Liver (tissue), 9 donors: ENCODE results near the gene EXOSC2. TPM values are rescaled to one million over a fixed set of nuclear protein-coding genes. Genes with fewer than 3 reads are reported as not detected.

ENCODE experiments used
- DNase-seq: peaks from one replicate; pipeline ENCODE4 v3.0.0-alpha.2; 2017; ENCODE audit warnings: low spot score
- H3K27ac ChIP-seq, 2 donors: one replicate each; pipeline ENCODE4 v1.7.0; 2013; ENCODE audit warnings: inconsistent platforms in 2 of 2, low read length in 2 of 2, control low read depth in 1 of 2, low read depth in 1 of 2, mild to moderate bottlenecking in 1 of 2
- H3K27me3 ChIP-seq, 4 donors: one replicate each; pipeline versions ENCODE4 v1.6.1 to v1.7.0; 2013; ENCODE audit warnings: low read length in 3 of 4, inconsistent platforms in 1 of 4, mild to moderate bottlenecking in 1 of 4, moderate library complexity in 1 of 4; ENCODE audit not compliant: control insufficient read depth in 4 of 4, insufficient read depth in 4 of 4
- H3K36me3 ChIP-seq, 4 donors: one replicate each; pipeline versions ENCODE4 v1.6.1 to v1.7.0; 2013; ENCODE audit warnings: low read length in 3 of 4, mild to moderate bottlenecking in 3 of 4, low read depth in 1 of 4, moderate library complexity in 1 of 4; ENCODE audit not compliant: control insufficient read depth in 4 of 4, insufficient read depth in 3 of 4
- H3K4me1 ChIP-seq, 4 donors: one replicate each; pipeline versions ENCODE4 v1.6.1 to v1.7.0; 2013; ENCODE audit warnings: low read length in 3 of 4, mild to moderate bottlenecking in 3 of 4, moderate library complexity in 1 of 4; ENCODE audit not compliant: control insufficient read depth in 4 of 4, insufficient read depth in 4 of 4
- H3K4me3 ChIP-seq, 3 donors: one replicate each; pipeline versions ENCODE4 v1.6.1 to v1.7.0; 2013; ENCODE audit warnings: low read length in 3 of 3, control low read depth in 1 of 3, low read depth in 1 of 3, mild to moderate bottlenecking in 1 of 3
- H3K9ac ChIP-seq, 2 donors: one replicate each; pipeline ENCODE4 v1.7.0; 2013; ENCODE audit warnings: low read length in 2 of 2, mild to moderate bottlenecking in 2 of 2, moderate library complexity in 2 of 2, control low read depth in 1 of 2, low read depth in 1 of 2
- H3K9me3 ChIP-seq, 4 donors: one replicate each; pipeline versions ENCODE4 v1.6.1 to v1.7.0; 2013; ENCODE audit warnings: low read length in 3 of 4; ENCODE audit not compliant: control insufficient read depth in 4 of 4
- EGR1 ChIP-seq, 2 donors: IDR thresholded peaks; 2 replicates each; pipeline ENCODE4 v1.6.1; 2016 to 2018; ENCODE audit warnings: antibody characterized with exemption in 2 of 2, low read depth in 2 of 2
- FOXA1 ChIP-seq: IDR thresholded peaks from 2 replicates; pipeline ENCODE4 v1.6.1; 2016; ENCODE audit warnings: antibody characterized with exemption
- FOXA2 ChIP-seq: IDR thresholded peaks from 2 replicates; pipeline ENCODE4 v1.6.1; 2016; ENCODE audit warnings: antibody characterized with exemption
- GABPA ChIP-seq, 2 donors: IDR thresholded peaks in 1 of 2; conservative IDR thresholded peaks in 1 of 2; 2 replicates each; pipeline ENCODE4 v1.6.1; 2016; ENCODE audit warnings: antibody characterized with exemption in 2 of 2, mild to moderate bottlenecking in 1 of 2, moderate library complexity in 1 of 2
- JUND ChIP-seq, 2 donors: IDR thresholded peaks; 2 replicates each; pipeline ENCODE4 v1.6.1; 2016; ENCODE audit warnings: antibody characterized with exemption in 2 of 2
- RAD21 ChIP-seq, 2 donors: IDR thresholded peaks; 2 replicates each; pipeline ENCODE4 v1.6.1; 2016; ENCODE audit warnings: antibody characterized with exemption in 2 of 2, mild to moderate bottlenecking in 2 of 2
- RXRA ChIP-seq, 2 donors: IDR thresholded peaks; 2 replicates each; pipeline ENCODE4 v1.6.1; 2017 to 2018; ENCODE audit warnings: antibody characterized with exemption in 2 of 2, mild to moderate bottlenecking in 1 of 2
- SP1 ChIP-seq: IDR thresholded peaks from 2 replicates; pipeline ENCODE4 v1.6.1; 2018; ENCODE audit warnings: antibody characterized with exemption, mild to moderate bottlenecking
- TAF1 ChIP-seq: conservative IDR thresholded peaks from 2 replicates; pipeline ENCODE4 v1.6.1; 2016; ENCODE audit warnings: antibody characterized with exemption, mild to moderate bottlenecking
- ZBTB33 ChIP-seq: IDR thresholded peaks from 2 replicates; pipeline ENCODE4 v1.6.1; 2016; ENCODE audit warnings: antibody characterized with exemption
- WGBS: extraction: QIAGEN DNeasy Blood & Tissue Kit; methylation state at CpG from one replicate; pipeline ENCODE4 v1.1.7; 2013; 5-methylcytosine and 5-hydroxymethylcytosine counted together
- polyA plus RNA-seq, 2 donors: library from polyadenylated mRNA; stranded (reverse) in 1 of 2; unstranded in 1 of 2; fragments of 200-250 nt in 1 of 2; fragments of >200 nt in 1 of 2; fragmentation: Nextera tagmentation in 1 of 2; extraction: Ambion mirVana in 1 of 2; gene quantifications; one replicate each; pipeline versions ENCODE4 v1.2.1 to v1.2.3, GENCODE V29; 2013 to 2015
- total RNA-seq, 2 donors: library from RNA; depleted of rRNA; stranded (reverse); fragments of >200 nt; gene quantifications; one replicate each; pipeline ENCODE4 v1.2.3, GENCODE V29; 2014
- TF ChIP-seq, protein P1 (sequence below): IDR thresholded peaks from 2 replicates; pipeline ENCODE4 v1.6.1; 2016; ENCODE audit warnings: antibody characterized with exemption
- TF ChIP-seq, protein P2 (sequence below): IDR thresholded peaks from 2 replicates; pipeline ENCODE4 v1.6.1; 2016; ENCODE audit warnings: antibody characterized with exemption
- TF ChIP-seq, protein P3 (sequence below): IDR thresholded peaks from 2 replicates; pipeline ENCODE4 v1.6.1; 2016; ENCODE audit warnings: antibody characterized with exemption, mild to moderate bottlenecking
- donor health status: healthy.
- donor health status: healthy.
- donor health status: healthy.
- donor health status: healthy.
- donor health status: healthy.

Gene EXOSC2
- total and polyA plus RNA-seq, 4 donors: 7.6 to 21.2 (median 13.1) TPM

- no peak overlapping the region for H3K27ac ChIP-seq
- H3K9me3 ChIP-seq: no peaks in the 10 kb centered on the region
- H3K4me1 ChIP-seq: no peaks in the 10 kb centered on the region
- TF ChIP-seq SP1: no peak
- no peak for TF ChIP-seq ZBTB33
- TF ChIP-seq TAF1: no peak
- no peak for TF ChIP-seq JUND (IDR thresholded peaks at IDR 0.05)
- no peak for TF ChIP-seq EGR1 (IDR thresholded peaks at IDR 0.05; ENCODE audit: low read depth in 2 of 2)
- no peak for TF ChIP-seq FOXA2
- no peaks in the 10 kb centered on the region for H3K36me3 ChIP-seq
- no peak for DNase-seq
- H3K9ac ChIP-seq: no peak overlapping the region
- 86% methylated on average over 15 of the region's 15 CpGs for WGBS
- H3K27me3 ChIP-seq: peaks cover 0 to 2% (median 0%) of the 10 kb centered on the region in 4 donors
- no peak overlapping the region for H3K4me3 ChIP-seq
Measured at GRCh38 chr9:130651221-130651620, 42.4 kb upstream of the EXOSC2 start.

DNA sequence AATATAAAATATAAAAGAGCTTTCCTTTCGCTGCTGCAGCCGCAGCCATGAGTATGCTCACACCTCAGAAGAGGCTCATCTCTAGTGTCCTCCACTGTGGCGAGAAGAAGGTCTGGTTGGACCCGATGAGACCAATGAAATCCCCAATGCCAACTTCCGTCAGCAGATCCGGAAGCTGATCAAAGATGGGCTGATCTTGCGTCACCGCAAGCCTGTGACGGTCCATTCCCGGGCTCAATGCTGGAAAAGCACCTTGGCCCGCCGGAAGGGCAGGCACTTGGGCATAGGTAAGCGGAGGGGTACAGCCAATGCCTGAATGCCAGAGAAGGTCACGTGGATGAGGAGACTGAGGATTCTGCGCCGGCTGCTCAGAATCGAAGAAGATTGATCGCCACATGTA lies 41.8 kb upstream of the EXOSC2 start:
- DNase-seq: no peak
- Histone ChIP-seq H3K4me1 (no peaks in the 10 kb centered on the region), H3K9me3 (no peaks in the 10 kb centered on the region), H3K9ac (no peak overlapping the region), H3K36me3 (no peaks in the 10 kb centered on the region), H3K27me3 (peaks cover 0 to 2% (median 0%) of the 10 kb centered on the region in 4 donors), H3K27ac (no peak overlapping the region), H3K4me3 (no peak overlapping the region)
- 94% methylated on average over 18 of the region's 18 CpGs for WGBS
- TF ChIP-seq FOXA1: no peak
- no peak for TF ChIP-seq SP1
- TF ChIP-seq, protein P1, sequence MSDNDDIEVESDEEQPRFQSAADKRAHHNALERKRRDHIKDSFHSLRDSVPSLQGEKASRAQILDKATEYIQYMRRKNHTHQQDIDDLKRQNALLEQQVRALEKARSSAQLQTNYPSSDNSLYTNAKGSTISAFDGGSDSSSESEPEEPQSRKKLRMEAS: no peak
- no peak for TF ChIP-seq RXRA (IDR thresholded peaks at IDR 0.05)
- TF ChIP-seq, protein P2, sequence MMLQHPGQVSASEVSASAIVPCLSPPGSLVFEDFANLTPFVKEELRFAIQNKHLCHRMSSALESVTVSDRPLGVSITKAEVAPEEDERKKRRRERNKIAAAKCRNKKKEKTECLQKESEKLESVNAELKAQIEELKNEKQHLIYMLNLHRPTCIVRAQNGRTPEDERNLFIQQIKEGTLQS: no peak
- no peak for TF ChIP-seq RAD21 (IDR thresholded peaks at IDR 0.05)
- TF ChIP-seq GABPA (IDR thresholded peaks at IDR 0.05 in 1 of 2, conservative IDR thresholded peaks at IDR 0.05 in 1 of 2): no peak
- TF ChIP-seq ZBTB33: no peak
- TF ChIP-seq, protein P3, sequence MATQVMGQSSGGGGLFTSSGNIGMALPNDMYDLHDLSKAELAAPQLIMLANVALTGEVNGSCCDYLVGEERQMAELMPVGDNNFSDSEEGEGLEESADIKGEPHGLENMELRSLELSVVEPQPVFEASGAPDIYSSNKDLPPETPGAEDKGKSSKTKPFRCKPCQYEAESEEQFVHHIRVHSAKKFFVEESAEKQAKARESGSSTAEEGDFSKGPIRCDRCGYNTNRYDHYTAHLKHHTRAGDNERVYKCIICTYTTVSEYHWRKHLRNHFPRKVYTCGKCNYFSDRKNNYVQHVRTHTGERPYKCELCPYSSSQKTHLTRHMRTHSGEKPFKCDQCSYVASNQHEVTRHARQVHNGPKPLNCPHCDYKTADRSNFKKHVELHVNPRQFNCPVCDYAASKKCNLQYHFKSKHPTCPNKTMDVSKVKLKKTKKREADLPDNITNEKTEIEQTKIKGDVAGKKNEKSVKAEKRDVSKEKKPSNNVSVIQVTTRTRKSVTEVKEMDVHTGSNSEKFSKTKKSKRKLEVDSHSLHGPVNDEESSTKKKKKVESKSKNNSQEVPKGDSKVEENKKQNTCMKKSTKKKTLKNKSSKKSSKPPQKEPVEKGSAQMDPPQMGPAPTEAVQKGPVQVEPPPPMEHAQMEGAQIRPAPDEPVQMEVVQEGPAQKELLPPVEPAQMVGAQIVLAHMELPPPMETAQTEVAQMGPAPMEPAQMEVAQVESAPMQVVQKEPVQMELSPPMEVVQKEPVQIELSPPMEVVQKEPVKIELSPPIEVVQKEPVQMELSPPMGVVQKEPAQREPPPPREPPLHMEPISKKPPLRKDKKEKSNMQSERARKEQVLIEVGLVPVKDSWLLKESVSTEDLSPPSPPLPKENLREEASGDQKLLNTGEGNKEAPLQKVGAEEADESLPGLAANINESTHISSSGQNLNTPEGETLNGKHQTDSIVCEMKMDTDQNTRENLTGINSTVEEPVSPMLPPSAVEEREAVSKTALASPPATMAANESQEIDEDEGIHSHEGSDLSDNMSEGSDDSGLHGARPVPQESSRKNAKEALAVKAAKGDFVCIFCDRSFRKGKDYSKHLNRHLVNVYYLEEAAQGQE: no peak
